ENCODE results near the gene MDN1.

- no peak for TF ChIP-seq CTCF (IDR thresholded peaks at IDR 0.05)
- TF ChIP-seq RAD21 (conservative IDR thresholded peaks at IDR 0.05 in 1 of 2, IDR thresholded peaks at IDR 0.05 in 1 of 2): no peak
- no peak for TF ChIP-seq NPAS2 (CRISPR knock-in tag; IDR thresholded peaks at IDR 0.05; ENCODE audit: borderline replicate concordance)
- TF ChIP-seq CBX8 (IDR thresholded peaks at IDR 0.05): no peak
- no peak for TF ChIP-seq EP300 (IDR thresholded peaks at IDR 0.05)
- TF ChIP-seq, protein P1, sequence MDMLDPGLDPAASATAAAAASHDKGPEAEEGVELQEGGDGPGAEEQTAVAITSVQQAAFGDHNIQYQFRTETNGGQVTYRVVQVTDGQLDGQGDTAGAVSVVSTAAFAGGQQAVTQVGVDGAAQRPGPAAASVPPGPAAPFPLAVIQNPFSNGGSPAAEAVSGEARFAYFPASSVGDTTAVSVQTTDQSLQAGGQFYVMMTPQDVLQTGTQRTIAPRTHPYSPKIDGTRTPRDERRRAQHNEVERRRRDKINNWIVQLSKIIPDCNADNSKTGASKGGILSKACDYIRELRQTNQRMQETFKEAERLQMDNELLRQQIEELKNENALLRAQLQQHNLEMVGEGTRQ (IDR thresholded peaks at IDR 0.05): no peak
- no peak for TF ChIP-seq JUN (IDR thresholded peaks at IDR 0.05)
Observed at GRCh38 chr6:89613790-89614189, 205.8 kb downstream of the MDN1 start.

Measured in A549 (cell line).